GM13977 (cell line): ENCODE measurements around the gene HPCA.

ENCODE experiments used
- DNase-seq: peaks from one replicate; pipeline ENCODE4 v3.0.0; 2012; ENCODE audit warnings: low spot score
- in situ Hi-C: fragments of 300-500 bp; cut with MboI; formaldehyde crosslinking; loops from one replicate; pipeline ENCODE4 v1.12.0; 2022; ENCODE audit warnings: low sequenced_read_pairs, low pct_unique_long_range_greater_than_20kb, mixed read lengths, inconsistent platforms; ENCODE audit not compliant: unreplicated experiment
- TF ChIP-seq, protein P1 (sequence below): IDR thresholded peaks from 2 replicates; pipeline ENCODE4 v1.5.1; 2012; ENCODE audit warnings: mild to moderate bottlenecking, control low read depth; ENCODE audit not compliant: insufficient read depth; ENCODE audit errors: extremely low read depth, missing control alignments

The HPCA gene

DNA sequence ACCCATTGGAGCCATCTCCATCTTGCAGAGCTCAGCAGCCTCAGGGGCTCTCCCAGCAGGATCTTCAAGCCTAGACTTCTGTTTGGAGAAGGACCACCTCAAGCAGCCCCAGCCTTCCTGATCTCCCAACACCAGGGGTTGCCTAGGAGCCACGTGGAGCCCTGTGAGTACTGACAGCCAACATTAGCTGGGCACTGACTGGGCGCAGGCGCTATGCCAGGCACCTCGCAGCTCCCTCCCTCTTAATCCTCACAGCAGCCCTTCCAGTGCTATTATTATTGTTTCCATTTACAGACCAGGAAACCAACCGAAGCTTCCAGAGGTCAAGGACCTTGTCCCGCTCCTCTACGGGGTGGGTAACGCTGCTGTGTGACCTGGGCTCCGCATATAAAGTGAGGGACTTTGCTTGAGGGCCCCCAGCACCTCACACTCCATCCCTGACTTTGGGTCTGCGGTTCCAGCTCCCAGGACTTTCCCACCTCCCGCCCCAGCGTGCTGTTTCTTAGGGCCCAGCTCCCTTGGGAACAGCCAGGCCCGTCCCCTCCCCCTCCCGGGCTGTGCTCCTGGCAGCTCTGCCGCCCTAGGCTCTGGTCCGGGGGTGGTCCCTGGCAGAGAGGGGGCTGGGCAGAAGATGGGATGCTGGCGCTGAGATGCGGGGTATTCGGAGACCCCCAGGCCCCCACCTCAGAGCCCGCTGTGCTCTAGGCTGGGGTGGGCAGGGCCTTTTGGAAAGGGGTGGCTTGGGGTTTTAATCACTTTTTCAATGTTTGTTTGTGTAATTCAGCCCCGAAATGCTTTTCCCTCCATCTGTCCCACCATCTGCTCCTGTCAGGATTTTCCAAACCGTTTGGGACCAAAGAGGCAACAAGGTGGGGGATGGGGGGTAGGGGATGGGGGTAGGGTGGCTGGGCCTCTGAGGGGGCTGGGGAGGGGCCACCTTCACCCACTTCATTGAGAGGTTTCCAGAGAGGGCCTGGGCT, 4.1 kb upstream of the HPCA start:
- in situ Hi-C loops = no loop called here
- TF ChIP-seq, protein P1, sequence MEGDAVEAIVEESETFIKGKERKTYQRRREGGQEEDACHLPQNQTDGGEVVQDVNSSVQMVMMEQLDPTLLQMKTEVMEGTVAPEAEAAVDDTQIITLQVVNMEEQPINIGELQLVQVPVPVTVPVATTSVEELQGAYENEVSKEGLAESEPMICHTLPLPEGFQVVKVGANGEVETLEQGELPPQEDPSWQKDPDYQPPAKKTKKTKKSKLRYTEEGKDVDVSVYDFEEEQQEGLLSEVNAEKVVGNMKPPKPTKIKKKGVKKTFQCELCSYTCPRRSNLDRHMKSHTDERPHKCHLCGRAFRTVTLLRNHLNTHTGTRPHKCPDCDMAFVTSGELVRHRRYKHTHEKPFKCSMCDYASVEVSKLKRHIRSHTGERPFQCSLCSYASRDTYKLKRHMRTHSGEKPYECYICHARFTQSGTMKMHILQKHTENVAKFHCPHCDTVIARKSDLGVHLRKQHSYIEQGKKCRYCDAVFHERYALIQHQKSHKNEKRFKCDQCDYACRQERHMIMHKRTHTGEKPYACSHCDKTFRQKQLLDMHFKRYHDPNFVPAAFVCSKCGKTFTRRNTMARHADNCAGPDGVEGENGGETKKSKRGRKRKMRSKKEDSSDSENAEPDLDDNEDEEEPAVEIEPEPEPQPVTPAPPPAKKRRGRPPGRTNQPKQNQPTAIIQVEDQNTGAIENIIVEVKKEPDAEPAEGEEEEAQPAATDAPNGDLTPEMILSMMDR = no peak
- DNase-seq = no peak

DNA sequence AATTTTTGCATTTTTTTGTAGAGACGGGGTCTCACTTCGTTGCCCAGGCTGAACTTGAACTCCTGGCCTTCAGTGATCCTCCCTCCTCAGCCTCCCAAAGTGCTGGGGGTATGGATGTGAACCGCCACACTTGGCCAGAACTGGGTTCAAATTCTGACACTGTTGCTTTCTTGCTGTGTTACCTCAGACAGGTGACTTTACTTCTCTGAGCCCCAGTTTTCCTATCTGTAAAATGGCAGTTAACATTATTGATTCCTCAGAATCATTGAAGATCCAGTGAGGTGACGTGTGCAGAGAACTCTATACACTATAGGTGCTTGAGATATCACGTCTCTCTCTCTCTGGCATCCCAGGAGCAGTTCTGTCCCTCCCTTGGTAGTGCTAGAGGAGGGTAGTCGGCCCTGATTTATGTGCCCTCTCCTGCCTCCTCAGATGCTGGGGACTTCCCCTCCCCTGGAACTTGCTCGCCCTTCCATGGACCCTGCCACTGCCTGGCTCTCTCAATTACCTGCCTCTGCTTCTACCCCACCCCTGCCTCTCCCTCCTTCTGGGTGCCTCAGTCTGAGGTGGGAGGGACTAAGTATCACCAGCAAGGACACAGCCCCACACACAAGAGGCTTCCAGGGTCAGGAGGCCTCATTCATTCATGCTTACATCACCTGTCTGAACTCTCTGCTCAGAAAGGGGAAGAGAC, 2.8 kb upstream of the HPCA start:
- TF ChIP-seq, protein P1 = no peak
- no peak for DNase-seq
- in situ Hi-C loops = no loop called here

DNA sequence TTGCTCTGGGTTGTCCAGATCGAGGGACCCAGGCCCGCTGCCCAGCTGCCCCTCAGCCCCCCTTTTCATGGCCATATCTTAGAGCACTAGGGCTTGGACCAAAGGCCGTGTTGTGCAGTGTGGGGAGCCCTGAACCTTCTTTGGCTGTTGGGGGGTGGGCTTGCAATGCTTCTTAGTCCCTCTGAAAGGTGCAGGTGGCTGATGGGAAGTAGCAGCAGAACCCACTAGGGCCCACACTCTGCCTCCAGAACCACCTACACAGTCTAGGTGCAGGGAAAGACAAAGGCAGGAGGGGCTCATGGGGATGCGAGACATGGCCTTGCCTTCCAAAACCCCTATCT, 2.3 kb upstream of the HPCA start:
- in situ Hi-C loops = no loop called here
- no peak for DNase-seq
- TF ChIP-seq, protein P1 = no peak

DNA sequence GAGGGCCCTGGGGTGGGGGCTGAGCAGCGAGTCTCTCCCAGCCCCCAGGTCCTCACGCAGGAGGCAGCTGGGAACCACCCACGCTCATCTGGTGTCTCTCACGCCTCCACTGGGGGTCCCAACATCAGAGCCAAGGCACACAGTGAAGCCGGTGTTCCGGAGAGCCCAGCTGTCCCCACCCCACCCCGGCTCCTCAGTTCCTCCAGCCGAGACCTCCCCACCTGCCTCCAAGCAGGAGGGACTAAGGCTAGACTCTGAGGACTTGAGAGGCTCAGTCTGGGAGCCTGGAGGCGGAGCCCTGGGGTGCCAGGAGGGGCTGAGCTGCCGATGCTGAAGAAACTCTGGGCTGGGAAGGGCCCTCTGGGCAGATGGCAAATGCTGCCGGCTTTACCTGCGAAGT, 1.6 kb upstream of the HPCA start:
- no peak for DNase-seq
- TF ChIP-seq, protein P1 = no peak
- in situ Hi-C loops = no loop called here

DNA sequence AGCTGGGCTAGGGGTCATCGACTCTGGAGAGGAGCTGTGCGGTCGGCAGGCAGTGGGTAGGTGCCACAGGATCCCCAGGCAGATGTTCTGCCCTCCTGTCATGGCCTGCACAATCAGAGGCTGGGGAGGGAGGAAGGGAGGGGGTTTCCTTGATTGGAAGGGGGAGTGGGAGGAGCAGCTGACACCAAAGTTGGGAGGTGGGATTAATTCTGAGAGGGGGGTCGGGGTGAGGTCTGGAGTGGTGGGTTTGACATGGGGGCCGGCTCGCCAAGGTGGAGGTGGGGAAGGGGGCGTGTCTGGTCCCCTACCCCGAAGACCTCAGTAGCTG, 651 bp upstream of the HPCA start:
- in situ Hi-C loops = no loop called here
- TF ChIP-seq, protein P1 = no peak
- DNase-seq = no peak

DNA sequence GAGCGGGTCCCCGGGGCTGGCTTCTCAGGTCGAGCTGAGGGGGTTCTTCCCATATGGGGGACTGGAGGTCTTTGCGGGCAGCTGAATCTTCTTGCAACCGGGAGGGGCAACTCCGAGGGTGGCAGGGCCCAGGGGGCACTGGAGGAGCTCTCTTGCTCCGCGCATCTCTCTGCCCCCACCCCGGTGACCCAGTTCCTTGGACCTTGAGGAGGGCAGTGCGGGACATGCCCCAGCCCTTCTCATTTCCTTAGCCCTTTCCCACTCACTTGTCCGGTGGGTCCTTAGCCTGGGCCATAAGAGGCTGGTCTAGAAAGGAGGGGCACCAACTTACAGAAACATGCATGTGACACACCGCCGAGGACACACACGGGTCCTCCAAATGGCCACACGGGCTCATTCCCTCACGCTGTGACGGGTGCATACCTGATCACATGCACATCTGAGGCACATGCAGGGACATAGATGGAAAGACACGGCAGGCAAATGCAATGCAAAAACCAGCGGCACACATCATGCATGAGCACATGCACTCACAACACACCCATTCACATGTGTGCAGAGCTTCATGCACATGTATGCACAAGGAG, 630 bp downstream of the HPCA start:
- in situ Hi-C loops = no loop called here

More for the DNA sequence above, 630 bp downstream of the HPCA start:
- DNase-seq = no peak
- TF ChIP-seq, protein P1 = no peak
